HG03520 (cell line): Measurements from ENCODE around the gene FYB1.

Source experiments
- ATAC-seq: cut with Tn5 transposase; IDR thresholded peaks from one replicate; pipeline ENCODE4 v1.9.1; 2021; ENCODE audit warnings: mild to moderate bottlenecking, moderate library complexity; ENCODE audit not compliant: unreplicated experiment

FYB1 gene

DNA sequence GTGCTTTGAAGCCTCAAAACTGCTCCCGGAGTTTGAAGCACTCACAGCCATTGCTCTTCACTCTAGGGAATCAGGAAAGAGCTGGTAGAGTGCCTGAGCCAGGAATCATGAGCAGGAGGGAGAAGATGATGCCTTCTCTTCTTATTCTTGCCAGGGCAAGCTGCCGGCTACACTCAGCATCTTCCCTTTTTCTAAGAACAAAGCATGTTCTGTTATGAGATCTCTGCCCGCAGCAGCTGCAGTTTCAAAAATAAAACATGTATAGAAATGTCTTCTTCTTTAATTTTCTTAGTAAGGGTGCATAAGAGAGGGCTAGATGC, 87.3 kb downstream of the FYB1 start:
- no peak for ATAC-seq

GRCh38 chr5:39131210-39132127, 87.9 kb downstream of the FYB1 start:
- ATAC-seq, result no peak

DNA sequence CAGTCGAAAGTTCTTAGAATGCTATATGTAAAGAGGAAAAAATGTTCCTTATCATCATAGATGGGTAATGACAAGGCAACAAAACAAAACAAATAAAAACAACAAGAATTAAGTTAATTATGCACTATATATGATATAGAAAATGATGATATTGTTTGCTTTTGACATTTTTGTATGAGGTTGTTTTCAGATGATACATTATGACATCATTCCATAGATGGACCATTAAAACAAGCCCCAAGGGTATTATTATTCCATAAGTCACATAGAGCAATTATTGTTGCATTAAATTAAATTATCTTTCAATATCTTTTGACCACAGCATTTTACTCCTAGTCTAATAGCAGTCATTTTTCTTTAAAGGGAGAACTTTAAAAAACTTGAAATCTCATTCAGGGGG, 88.6 kb downstream of the FYB1 start:
- ATAC-seq, result no peak

DNA sequence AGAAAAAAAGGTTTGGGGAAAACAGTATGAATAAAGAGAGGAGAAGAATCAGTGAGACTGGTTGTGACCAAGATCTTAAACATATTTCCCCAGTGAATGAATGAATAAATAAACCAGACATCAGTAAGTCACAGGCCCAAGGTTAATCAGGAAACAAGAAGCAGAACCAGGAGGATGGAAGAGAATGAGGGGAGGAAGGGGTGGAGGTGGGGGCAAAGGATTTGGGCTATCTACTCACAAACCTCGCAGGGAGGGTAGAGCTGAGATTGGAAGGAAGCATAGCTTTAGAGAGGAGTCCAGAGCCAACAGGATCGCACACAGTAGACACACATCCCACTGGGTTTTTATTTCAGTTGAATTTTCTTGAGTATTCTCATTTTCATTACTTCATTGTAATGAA, 97.4 kb downstream of the FYB1 start:
- no peak for ATAC-seq

DNA sequence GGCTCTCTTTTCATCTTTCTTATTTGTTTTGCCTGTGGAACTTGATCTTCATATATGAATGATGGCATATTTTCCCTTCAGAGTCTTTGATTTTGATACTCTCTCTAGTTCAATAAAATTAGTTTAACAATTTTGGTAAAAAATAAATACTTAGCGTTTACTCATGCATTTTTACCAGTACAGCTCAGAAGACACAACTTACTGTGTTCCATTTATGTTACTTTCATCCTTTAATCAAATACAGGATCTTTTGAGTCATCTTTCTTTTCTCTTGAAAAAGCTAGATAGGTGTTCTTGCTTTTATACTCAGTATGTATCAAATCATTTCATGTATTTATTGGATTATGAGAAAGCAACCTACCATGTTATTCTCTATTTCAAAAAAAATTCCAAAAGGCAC, 98.0 kb downstream of the FYB1 start:
- no peak for ATAC-seq

DNA sequence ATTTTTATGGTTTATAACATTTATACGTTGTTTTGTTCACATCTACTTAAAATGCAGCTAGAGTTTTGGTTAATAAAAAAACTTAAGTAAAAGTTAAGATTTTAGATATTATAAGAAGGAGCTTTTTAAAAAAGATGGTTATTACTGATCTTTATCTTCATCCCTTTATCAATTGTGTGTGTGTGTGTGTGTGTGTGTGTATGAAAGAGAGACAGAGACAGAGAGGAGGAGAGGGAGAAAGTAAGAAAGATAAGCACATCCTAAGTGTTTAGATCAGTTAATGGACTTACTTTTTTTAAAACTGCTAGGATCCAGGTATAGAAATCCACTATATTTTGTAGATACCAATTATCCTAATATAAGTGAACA, 99.3 kb downstream of the FYB1 start:
- ATAC-seq, result no peak

DNA sequence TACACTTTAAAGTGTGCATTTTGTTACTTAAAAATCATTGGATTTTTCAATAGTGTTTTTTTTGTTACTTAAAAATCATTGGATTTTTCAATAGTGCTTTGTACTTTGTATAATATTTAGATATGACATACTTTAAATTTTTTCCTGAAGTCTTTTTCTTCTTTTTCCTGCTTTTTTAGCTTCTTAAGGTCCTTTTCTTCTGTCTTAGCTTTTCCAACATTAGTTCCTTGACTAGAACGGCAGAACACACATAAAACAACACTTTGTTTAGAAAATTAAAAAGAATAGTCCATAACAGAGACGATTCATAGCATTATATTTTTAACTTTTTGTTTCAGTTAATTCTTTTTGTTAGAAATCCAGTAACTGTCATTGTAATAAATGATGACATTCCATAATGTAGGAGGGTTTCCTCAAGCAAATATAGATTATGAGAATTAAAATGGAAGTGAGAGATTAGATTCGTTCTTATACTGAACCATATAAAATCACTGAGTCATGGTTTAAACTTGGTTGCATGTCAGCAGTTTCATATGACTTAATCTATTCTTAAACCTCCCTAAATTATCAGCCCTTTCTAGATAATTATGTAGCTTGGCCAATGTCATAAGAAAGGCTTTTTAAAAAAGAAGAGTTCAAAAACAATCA, 99.8 kb downstream of the FYB1 start:
- ATAC-seq, result no peak

DNA sequence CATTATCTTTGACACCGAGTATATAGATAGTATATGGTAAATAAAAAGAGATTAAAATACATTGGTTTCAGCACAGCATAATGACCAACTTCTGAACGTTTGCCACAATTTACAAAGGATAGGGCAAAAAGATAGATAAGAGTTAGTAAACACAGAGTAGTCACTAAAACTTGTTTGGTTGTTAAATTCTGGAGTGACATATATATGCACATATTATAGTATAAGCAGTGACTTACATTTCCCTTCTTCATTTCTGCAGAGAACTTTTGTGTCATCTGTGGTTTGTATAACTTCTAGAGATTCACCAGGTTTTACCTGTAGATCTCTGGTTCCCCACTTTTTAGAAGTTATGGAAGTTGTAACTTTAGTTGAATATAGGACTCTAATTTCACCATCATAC, 100.7 kb downstream of the FYB1 start:
- ATAC-seq, result no peak

DNA sequence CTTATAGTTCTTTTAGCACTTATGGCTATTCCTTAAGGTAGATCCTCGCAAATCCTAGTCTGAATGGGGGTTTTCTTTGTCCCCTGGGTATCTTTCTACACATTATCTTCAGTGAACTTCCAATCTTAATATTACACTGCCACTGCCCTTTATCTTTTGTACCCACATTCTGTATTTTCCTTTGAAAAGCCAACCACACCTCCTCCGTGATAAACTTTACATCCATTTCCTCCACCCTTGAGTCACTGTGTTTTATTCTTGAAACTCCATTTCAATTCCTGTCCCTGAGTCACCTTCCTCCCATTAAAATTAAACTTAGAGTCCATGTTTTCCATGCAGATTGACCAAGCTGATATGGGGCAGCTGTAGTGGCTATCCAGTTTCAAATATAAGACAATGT, 102.0 kb downstream of the FYB1 start:
- ATAC-seq, result no peak

DNA sequence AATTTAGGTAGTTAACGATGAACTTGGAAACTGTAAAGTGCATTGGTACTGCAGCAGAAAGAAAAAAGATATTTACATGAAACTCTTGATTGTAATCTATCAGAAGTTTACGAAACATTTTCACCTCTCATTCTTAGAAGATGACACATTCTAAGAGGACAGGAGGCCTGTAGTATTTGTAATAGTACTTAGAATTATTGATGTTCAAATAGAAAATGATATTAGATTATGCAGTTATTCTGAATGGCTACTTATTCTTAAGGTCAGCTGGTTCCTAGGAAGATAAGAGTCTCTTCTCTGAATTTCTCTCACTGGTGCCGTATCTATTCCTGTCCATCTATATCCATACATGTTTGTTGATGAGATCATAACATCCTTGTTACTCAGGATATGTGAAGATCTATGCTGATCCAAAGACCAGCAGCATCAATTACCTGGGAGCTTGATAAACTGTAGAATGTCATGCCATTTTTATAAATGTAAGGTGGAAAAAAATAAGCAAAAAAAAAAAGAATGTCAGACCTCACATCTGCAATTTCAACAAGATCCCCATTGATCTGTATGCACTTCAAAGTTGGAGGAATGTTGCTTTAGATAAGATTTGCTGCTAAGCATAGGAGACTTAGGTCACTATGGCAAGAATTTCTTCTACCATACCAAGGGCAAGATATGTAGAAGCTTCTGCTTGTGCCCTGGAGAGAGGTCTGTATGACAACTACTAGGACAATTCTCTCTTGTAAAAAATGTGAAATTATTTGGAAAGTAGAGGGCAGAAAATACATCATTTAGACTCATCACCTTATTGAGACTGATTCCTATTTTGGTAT, 102.8 kb downstream of the FYB1 start:
- ATAC-seq, result no peak

GRCh38 chr5:39115644-39116343, 103.6 kb downstream of the FYB1 start:
- no peak for ATAC-seq

DNA sequence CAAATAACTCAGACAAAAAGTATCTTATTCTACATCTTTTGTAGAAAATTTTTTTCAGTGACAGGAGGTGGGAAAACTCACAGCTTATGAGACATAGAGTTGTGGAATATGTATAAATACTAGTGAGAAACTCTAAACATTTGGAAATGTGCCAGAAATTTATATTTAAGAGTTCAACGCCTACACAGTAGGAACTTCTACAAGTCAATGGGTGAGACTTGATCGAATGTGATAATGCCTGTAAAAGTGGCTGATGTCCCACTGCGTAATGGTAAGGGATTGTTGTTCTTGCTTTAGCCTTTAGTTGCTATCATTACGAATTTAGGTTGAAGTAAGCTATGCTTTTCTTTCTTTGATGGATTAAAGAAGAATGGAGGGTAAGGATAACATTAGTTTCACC, 105.2 kb downstream of the FYB1 start:
- no peak for ATAC-seq

- ATAC-seq, result no peak
These were observed 105.9 kb downstream of the FYB1 start for GRCh38 chr5:39113354-39113953.

DNA sequence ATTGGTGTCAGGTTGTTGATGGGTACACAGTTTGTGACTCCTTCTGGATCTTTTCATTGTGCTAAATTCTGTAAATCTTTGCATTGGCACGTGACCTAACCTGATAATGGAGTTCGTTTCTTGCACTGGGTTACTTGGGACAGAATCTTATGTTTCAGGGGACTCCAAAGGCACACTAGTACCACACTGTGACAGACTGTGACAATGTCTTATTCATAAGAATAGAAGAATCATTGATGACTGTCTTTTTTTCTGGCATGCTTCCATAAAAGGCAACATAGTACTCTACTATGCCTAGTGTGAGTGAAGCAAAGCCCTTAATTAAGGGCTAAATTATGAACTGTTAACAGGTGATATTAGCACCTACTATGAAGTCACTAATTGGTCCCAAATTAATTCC, 109.8 kb downstream of the FYB1 start:
- no peak for ATAC-seq

DNA sequence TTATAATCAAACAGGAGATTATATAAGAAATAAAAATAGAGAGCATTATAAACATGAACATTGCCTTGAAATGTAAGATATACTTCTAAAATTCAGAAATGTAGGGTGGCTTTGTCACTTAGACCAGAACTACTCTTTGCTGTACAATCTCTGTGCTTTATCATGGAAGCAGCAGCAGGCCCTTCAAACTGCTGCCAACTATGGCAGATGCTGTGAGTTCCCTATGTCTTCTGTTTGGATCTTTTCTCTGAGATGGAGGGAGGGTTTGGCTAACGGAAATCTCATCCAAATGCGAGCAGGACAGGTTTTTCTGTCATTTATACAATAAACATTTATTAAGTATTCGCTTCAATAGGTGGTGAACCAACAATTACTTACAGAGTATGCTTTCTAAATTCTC, 110.4 kb downstream of the FYB1 start:
- no peak for ATAC-seq

DNA sequence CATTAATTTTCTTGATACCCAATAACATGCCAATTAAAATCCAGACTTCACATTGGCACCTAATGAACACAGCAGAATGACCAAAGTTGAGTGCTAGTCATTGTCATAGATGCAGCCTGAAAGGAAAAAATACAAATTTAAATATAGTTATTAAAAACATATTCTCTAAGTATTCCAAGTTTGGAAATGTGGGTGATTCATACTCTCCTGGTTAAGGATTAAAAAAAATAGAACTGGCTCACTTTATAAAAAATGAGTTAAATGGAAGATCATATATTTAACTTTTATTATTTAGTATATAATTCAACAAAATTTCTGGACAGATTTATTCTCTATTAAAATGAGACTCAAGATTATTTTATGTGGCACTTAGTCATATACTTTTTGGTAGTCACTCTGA, 112.0 kb downstream of the FYB1 start:
- ATAC-seq, result no peak

GRCh38 chr5:39106322-39106721, 113.0 kb downstream of the FYB1 start:
- no peak for ATAC-seq

GRCh38 chr5:39104221-39104620, 115.1 kb downstream of the FYB1 start:
- ATAC-seq, result no peak

GRCh38 chr5:39102684-39103155, 116.6 kb downstream of the FYB1 start:
- no peak for ATAC-seq

- ATAC-seq, result no peak
These were observed 118.4 kb downstream of the FYB1 start for GRCh38 chr5:39100851-39101396.
